HepG2 (cell line): ENCODE results near the gene CD180. TPM values are rescaled to one million over a fixed set of nuclear protein-coding genes. Genes with fewer than 3 reads are reported as not detected.

Experiments
- ARNT ChIP-seq: fragments of 450-650 bp; IDR thresholded peaks from 2 replicates; pipeline ENCODE4 v1.6.1; 2017
- FOXC1 ChIP-seq: sonication (generic); formaldehyde crosslinking; IDR thresholded peaks from 2 replicates; pipeline ENCODE4 v1.8.0; 2022; ENCODE audit warnings: mild to moderate bottlenecking, missing genetic modification reagents, borderline replicate concordance
- KLF11 ChIP-seq: IDR thresholded peaks from 2 replicates; pipeline ENCODE4 v1.6.1; 2016; ENCODE audit warnings: missing compliant biosample characterization
- ZNF678 ChIP-seq: sonication (generic); formaldehyde crosslinking; IDR thresholded peaks from 2 replicates; pipeline ENCODE4 v1.4.0; 2020; ENCODE audit warnings: mild to moderate bottlenecking, missing genetic modification reagents
- ZSCAN22 ChIP-seq: sonication (generic); formaldehyde crosslinking; IDR thresholded peaks from 2 replicates; pipeline ENCODE4 v1.4.0; 2020; ENCODE audit warnings: mild to moderate bottlenecking, missing genetic modification reagents
- polyA plus RNA-seq, 8 experiments: library from polyadenylated mRNA; depleted of rRNA in 3 of 8; stranded (reverse) in 7 of 8; unstranded in 1 of 8; fragments of >200 nt; fragmentation: Illumina TruSeq in 4 of 8; extraction: Trizol in 4 of 8; gene quantifications; 2 replicates each; pipeline versions ENCODE4 v1.2.1 to v1.2.3, GENCODE V29; 2011 to 2016; ENCODE audit warnings: low read depth in 4 of 8, missing spikeins in 1 of 8, mixed read lengths in 1 of 8; ENCODE audit not compliant: insufficient read depth in 1 of 8
- total RNA-seq, 5 experiments: library from RNA; depleted of rRNA; stranded (reverse); fragments of >200 nt; fragmentation: Illumina TruSeq; extraction: Trizol; gene quantifications; 2 replicates each; pipeline ENCODE4 v1.2.3, GENCODE V29; 2016; ENCODE audit warnings: low read depth in 1 of 5
- TF ChIP-seq, protein P1 (sequence below): IDR thresholded peaks from 2 replicates; pipeline ENCODE4 v1.6.1; 2016; ENCODE audit warnings: low read depth, missing genetic modification reagents, missing compliant biosample characterization
- TF ChIP-seq, protein P2 (sequence below): sonication (generic); formaldehyde crosslinking; IDR thresholded peaks from 2 replicates; pipeline ENCODE4 v1.4.0; 2020; ENCODE audit warnings: mild to moderate bottlenecking, missing genetic modification reagents
- TF ChIP-seq, protein P3 (sequence below): sonication (generic); formaldehyde crosslinking; IDR thresholded peaks from 2 replicates; pipeline ENCODE4 v1.8.0; 2022; ENCODE audit warnings: mild to moderate bottlenecking, missing genetic modification reagents

The CD180 gene
- total and polyA plus RNA-seq, 2 of the 13 experiments (the other 11 are each of a cell fraction or from before 2014, with no cell fraction given) = not detected

DNA sequence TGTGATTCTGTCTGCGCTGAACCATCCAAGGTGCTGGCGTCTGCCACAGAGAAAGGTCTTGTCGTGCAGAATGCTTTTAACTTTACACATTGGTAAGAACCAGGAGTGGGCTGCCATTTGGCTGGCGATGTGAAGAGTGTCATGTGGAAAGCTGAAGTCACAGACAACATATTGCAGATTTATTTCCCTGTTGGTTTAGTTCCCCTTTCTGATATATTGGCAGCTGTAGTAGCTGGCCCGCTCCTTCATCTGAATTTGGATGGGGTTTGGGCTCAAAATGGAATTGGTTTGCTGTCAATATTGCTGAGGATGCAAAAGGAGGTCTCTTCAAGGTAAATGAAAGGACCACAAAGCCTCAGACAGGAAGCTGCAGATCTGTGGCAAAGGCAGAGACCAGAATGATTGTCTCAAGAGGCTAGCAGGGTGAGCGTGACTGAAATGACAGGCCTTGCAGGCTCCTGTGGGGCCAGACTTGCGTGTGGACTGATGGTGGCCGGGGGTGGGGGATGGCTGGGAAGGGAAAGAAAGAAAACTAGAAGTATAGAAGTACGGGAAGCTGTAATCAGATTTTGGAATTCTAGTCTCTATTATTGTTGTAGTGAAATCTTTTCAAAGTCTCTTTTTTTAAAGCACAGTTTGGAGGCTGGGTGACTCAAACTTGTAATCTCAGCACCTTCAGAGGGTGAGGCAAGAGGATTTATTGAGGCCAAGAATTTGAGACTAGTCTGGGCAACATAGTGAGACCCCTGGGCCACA is 25.1 kb upstream of the CD180 start (continued):
- TF ChIP-seq, protein P1, sequence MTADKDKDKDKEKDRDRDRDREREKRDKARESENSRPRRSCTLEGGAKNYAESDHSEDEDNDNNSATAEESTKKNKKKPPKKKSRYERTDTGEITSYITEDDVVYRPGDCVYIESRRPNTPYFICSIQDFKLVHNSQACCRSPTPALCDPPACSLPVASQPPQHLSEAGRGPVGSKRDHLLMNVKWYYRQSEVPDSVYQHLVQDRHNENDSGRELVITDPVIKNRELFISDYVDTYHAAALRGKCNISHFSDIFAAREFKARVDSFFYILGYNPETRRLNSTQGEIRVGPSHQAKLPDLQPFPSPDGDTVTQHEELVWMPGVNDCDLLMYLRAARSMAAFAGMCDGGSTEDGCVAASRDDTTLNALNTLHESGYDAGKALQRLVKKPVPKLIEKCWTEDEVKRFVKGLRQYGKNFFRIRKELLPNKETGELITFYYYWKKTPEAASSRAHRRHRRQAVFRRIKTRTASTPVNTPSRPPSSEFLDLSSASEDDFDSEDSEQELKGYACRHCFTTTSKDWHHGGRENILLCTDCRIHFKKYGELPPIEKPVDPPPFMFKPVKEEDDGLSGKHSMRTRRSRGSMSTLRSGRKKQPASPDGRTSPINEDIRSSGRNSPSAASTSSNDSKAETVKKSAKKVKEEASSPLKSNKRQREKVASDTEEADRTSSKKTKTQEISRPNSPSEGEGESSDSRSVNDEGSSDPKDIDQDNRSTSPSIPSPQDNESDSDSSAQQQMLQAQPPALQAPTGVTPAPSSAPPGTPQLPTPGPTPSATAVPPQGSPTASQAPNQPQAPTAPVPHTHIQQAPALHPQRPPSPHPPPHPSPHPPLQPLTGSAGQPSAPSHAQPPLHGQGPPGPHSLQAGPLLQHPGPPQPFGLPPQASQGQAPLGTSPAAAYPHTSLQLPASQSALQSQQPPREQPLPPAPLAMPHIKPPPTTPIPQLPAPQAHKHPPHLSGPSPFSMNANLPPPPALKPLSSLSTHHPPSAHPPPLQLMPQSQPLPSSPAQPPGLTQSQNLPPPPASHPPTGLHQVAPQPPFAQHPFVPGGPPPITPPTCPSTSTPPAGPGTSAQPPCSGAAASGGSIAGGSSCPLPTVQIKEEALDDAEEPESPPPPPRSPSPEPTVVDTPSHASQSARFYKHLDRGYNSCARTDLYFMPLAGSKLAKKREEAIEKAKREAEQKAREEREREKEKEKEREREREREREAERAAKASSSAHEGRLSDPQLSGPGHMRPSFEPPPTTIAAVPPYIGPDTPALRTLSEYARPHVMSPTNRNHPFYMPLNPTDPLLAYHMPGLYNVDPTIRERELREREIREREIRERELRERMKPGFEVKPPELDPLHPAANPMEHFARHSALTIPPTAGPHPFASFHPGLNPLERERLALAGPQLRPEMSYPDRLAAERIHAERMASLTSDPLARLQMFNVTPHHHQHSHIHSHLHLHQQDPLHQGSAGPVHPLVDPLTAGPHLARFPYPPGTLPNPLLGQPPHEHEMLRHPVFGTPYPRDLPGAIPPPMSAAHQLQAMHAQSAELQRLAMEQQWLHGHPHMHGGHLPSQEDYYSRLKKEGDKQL = no peak
- no peak for TF ChIP-seq KLF11 (CRISPR knock-in tag)
- TF ChIP-seq ARNT = no peak
- TF ChIP-seq ZSCAN22 = no peak
- TF ChIP-seq, protein P2, sequence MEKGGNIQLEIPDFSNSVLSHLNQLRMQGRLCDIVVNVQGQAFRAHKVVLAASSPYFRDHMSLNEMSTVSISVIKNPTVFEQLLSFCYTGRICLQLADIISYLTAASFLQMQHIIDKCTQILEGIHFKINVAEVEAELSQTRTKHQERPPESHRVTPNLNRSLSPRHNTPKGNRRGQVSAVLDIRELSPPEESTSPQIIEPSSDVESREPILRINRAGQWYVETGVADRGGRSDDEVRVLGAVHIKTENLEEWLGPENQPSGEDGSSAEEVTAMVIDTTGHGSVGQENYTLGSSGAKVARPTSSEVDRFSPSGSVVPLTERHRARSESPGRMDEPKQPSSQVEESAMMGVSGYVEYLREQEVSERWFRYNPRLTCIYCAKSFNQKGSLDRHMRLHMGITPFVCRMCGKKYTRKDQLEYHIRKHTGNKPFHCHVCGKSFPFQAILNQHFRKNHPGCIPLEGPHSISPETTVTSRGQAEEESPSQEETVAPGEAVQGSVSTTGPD (CRISPR knock-in tag) = no peak
- TF ChIP-seq, protein P3, sequence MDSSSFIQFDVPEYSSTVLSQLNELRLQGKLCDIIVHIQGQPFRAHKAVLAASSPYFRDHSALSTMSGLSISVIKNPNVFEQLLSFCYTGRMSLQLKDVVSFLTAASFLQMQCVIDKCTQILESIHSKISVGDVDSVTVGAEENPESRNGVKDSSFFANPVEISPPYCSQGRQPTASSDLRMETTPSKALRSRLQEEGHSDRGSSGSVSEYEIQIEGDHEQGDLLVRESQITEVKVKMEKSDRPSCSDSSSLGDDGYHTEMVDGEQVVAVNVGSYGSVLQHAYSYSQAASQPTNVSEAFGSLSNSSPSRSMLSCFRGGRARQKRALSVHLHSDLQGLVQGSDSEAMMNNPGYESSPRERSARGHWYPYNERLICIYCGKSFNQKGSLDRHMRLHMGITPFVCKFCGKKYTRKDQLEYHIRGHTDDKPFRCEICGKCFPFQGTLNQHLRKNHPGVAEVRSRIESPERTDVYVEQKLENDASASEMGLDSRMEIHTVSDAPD (CRISPR knock-in tag) = no peak
- TF ChIP-seq ZNF678 (CRISPR knock-in tag) = no peak
- no peak for TF ChIP-seq FOXC1 (CRISPR knock-in tag)
- TF ChIP-seq, all 625 proteins: peak for 2
